Brain microvascular endothelial cell (primary cell): ENCODE data around the gene CPTP.

Source experiments
- DNase-seq: peaks from one replicate; pipeline ENCODE4 v3.0.0-alpha.2; 2020
- H3K27ac ChIP-seq: fragments of 250-450 bp; sonication (Bioruptor Pico); 2 replicates; pipeline ENCODE4 v1.5.1; 2020; ENCODE audit warnings: mild to moderate bottlenecking, moderate library complexity
- H3K27me3 ChIP-seq: fragments of 250-450 bp; sonication (Bioruptor Pico); replicated peaks from 2 replicates; pipeline ENCODE4 v1.5.1; 2020; ENCODE audit warnings: mild to moderate bottlenecking
- H3K36me3 ChIP-seq: fragments of 250-450 bp; sonication (Bioruptor Pico); replicated peaks from 2 replicates; pipeline ENCODE4 v1.5.1; 2020; ENCODE audit warnings: mild to moderate bottlenecking
- H3K4me3 ChIP-seq: 2 replicates; pipeline ENCODE4 v1.5.1; 2011; ENCODE audit warnings: low read depth, mild to moderate bottlenecking, control low read depth, low read length, moderate library complexity
- CTCF ChIP-seq: IDR thresholded peaks from 2 replicates; pipeline ENCODE4 v1.5.1; 2011; ENCODE audit warnings: low read depth, mild to moderate bottlenecking, moderate library complexity, low read length, control low read depth, inconsistent platforms; ENCODE audit errors: missing control alignments
- in situ Hi-C: cut with HindIII; loops from 2 replicates; pipeline ENCODE4 v1.10.0; 2017; ENCODE audit warnings: low sequenced_read_pairs, low pct_ligation_motif_present

The CPTP gene

GRCh38 chr1:1294250-1294890 lies 30.2 kb upstream of the CPTP start:
- in situ Hi-C loops: no loop called here
- H3K4me3 ChIP-seq: no peak overlapping the region
- no peak for TF ChIP-seq CTCF
- no peaks in the 10 kb centered on the region for H3K27me3 ChIP-seq
- H3K27ac ChIP-seq: no peak overlapping the region
- peaks cover 5% of the 10 kb centered on the region for H3K36me3 ChIP-seq
- DNase-seq: no peak

GRCh38 chr1:1295154-1295923 lies 29.3 kb upstream of the CPTP start:
- TF ChIP-seq CTCF: no peak
- DNase-seq: no peak
- peaks cover 5% of the 10 kb centered on the region for H3K36me3 ChIP-seq
- no peak overlapping the region for H3K4me3 ChIP-seq
- in situ Hi-C loops: no loop called here
- no peaks in the 10 kb centered on the region for H3K27me3 ChIP-seq
- no peak overlapping the region for H3K27ac ChIP-seq

DNA sequence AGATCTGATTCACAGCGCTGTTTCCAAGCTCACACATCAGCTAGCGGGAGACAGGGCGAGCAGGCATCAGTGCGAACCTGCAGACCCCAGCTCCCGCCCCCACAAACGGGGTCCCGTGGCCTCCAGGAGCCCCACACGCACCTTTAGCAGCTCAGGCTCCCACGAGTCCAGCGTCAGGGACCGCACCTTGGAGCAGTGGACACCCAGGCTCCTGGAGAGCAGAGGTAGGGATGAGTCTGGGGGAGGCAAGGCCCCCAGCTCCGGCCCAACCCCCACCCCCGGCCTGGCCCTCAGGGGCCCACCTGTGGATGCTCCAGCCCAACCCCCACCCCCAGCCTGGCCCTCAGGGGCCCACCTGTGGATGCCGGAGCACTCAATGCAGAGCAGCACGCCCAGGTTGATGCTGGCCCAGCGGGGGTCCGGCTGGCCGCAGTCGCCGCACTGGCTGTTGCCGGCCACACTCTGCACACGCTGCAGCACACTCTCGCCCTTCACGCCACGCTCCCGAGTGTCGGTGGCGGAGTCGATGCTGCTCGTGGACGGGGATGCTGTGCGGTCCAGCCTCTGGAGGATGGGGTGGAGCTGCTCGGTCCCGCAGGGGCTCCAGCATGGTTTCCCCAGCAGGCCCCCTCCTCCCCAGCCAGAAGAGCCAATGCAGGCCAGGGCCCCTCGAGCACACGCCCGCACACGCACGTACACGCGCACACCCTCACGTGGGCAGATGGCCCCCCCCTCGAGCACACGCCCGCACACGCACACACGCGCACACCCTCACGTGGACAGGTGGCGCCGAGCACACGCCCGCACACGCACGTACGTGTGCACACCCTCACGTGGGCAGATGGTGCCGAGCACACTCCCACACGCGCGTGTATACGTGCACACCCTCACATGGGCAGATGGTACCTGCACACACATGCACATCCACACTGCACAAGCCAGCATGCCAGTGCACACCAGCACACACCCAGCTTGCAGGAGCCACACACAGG lies 28.2 kb upstream of the CPTP start:
- in situ Hi-C loops: no loop called here
- no peak for DNase-seq
- Histone ChIP-seq H3K36me3 (peaks cover 5% of the 10 kb centered on the region), H3K27me3 (no peaks in the 10 kb centered on the region), H3K27ac (no peak overlapping the region), H3K4me3 (no peak overlapping the region)
- TF ChIP-seq CTCF: no peak

- Histone ChIP-seq H3K27me3 (no peaks in the 10 kb centered on the region), H3K27ac (no peak overlapping the region), H3K4me3 (no peak overlapping the region), H3K36me3 (peaks cover 5% of the 10 kb centered on the region)
- DNase-seq: no peak
- in situ Hi-C loops: no loop called here
- TF ChIP-seq CTCF: no peak
Measured at GRCh38 chr1:1297802-1298424, 26.7 kb upstream of the CPTP start.

GRCh38 chr1:1298861-1299685 lies 25.5 kb upstream of the CPTP start:
- Histone ChIP-seq H3K4me3 (no peak overlapping the region), H3K36me3 (peaks cover 2% of the 10 kb centered on the region), H3K27me3 (no peaks in the 10 kb centered on the region), H3K27ac (no peak overlapping the region)
- no peak for DNase-seq
- in situ Hi-C loops: no loop called here
- TF ChIP-seq CTCF: no peak
